H1 (cell line): ENCODE measurements around the gene ITPKC. TPM values are rescaled to one million over a fixed set of nuclear protein-coding genes. Genes with fewer than 3 reads are reported as not detected.

Experiments used
- CTCF ChIA-PET: fragments of 300-600 bp; sonication (Branson Sonifier 250); formaldehyde crosslinking; loops from one replicate; lab custom pipeline; 2021; ENCODE audit not compliant: partially characterized antibody; lab: Charles Lee
- POLR2A ChIA-PET: fragments of 300-600 bp; sonication (Branson Sonifier 250); formaldehyde crosslinking; loops from one replicate; lab custom pipeline; 2021; ENCODE audit warnings: inconsistent platforms; ENCODE audit not compliant: partially characterized antibody; lab: Charles Lee
- DNase-seq, 2 experiments: peaks; one replicate each; pipeline versions ENCODE4 v3.0.0 to v3.0.0-alpha.2; 2010 to 2022; ENCODE audit warnings: low spot score in 2 of 2, low read depth in 1 of 2, mixed read lengths in 1 of 2
- FAIRE-seq: peaks from 2 replicates; lab custom pipeline; 2011; peaks lifted over from hg19 to GRCh38; lab: Jason Lieb, UNC
- H2AFZ ChIP-seq: 2 replicates; pipeline ENCODE4 v1.8.1; 2012; ENCODE audit warnings: low read length, inconsistent platforms
- H2AK5ac ChIP-seq: 2 replicates; pipeline ENCODE4 v1.6.1; 2013; ENCODE audit warnings: low read depth, low read length
- H2BK120ac ChIP-seq: replicated peaks from 2 replicates; pipeline ENCODE3; 2013; ENCODE audit warnings: low read depth, low read length, inconsistent platforms
- H2BK12ac ChIP-seq: 2 replicates; pipeline ENCODE4 v1.6.1; 2013; ENCODE audit warnings: low read depth, low read length
- H2BK15ac ChIP-seq: 2 replicates; pipeline ENCODE4 v1.6.1; 2013; ENCODE audit warnings: low read length
- H2BK20ac ChIP-seq: 2 replicates; pipeline ENCODE4 v1.6.1; 2013; ENCODE audit warnings: low read length
- H2BK5ac ChIP-seq: 2 replicates; pipeline ENCODE4 v1.6.1; 2013; ENCODE audit warnings: low read depth, low read length
- H3K14ac ChIP-seq: 2 replicates; pipeline ENCODE4 v1.6.1; 2013; ENCODE audit warnings: inconsistent platforms; ENCODE audit not compliant: insufficient read length
- H3K18ac ChIP-seq: 2 replicates; pipeline ENCODE4 v1.6.1; 2013; ENCODE audit warnings: low read length; ENCODE audit errors: extremely low read depth
- H3K23ac ChIP-seq: 2 replicates; pipeline ENCODE4 v1.6.1; 2013; ENCODE audit warnings: inconsistent platforms; ENCODE audit not compliant: insufficient read length
- H3K23me2 ChIP-seq: 2 replicates; pipeline ENCODE4 v1.6.1; 2013; ENCODE audit warnings: low read depth, low read length
- H3K27ac ChIP-seq: 2 replicates; pipeline ENCODE4 v1.6.1; 2011; ENCODE audit warnings: low read depth, low read length, inconsistent platforms
- H3K27me3 ChIP-seq, 4 experiments: replicated peaks in 1 of 4; 1 replicate in 1 of 4; 2 replicates in 3 of 4; pipeline versions ENCODE4 v1.6.1 to v1.8.1; 2011 to 2013; ENCODE audit warnings: low read length in 3 of 4, mild to moderate bottlenecking in 3 of 4, inconsistent platforms in 2 of 4, mixed read lengths in 2 of 4, moderate library complexity in 1 of 4; ENCODE audit not compliant: control insufficient read depth in 3 of 4, insufficient read depth in 3 of 4; ENCODE audit errors: extremely low read depth in 1 of 4
- H3K36me3 ChIP-seq, 4 experiments: 2 replicates each; pipeline versions ENCODE4 v1.6.1 to v1.8.1; 2011 to 2013; ENCODE audit warnings: mild to moderate bottlenecking in 4 of 4, low read length in 3 of 4, moderate library complexity in 2 of 4, control low read depth in 1 of 4, inconsistent platforms in 1 of 4; ENCODE audit not compliant: insufficient read depth in 4 of 4, control insufficient read depth in 2 of 4
- H3K4ac ChIP-seq: replicated peaks from 2 replicates; pipeline ENCODE3; 2013; ENCODE audit warnings: low read length, low read depth, mixed read lengths, inconsistent platforms; ENCODE audit not compliant: insufficient read length
- H3K4me1 ChIP-seq, 4 experiments: replicated peaks in 1 of 4; 1 replicate in 1 of 4; 2 replicates in 3 of 4; pipeline versions ENCODE4 v1.6.1 to v1.8.1; 2011 to 2013; ENCODE audit warnings: low read length in 3 of 4, inconsistent platforms in 2 of 4, mixed read lengths in 1 of 4; ENCODE audit not compliant: insufficient read depth in 4 of 4, control insufficient read depth in 3 of 4
- H3K4me2 ChIP-seq, 2 experiments: 2 replicates each; pipeline versions ENCODE4 v1.6.1 to v1.8.1; 2011 to 2013; ENCODE audit warnings: low read depth in 2 of 2, low read length in 2 of 2, control low read depth in 1 of 2, inconsistent platforms in 1 of 2, mild to moderate bottlenecking in 1 of 2; ENCODE audit not compliant: insufficient read depth in 1 of 2
- H3K4me3 ChIP-seq, 4 experiments: fragments of 200-600, 300-600 bp in 1 of 4; sonication (generic), shearing (Covaris generic), sonication (Bioruptor Twin) in 1 of 4; 2 replicates each; pipeline versions ENCODE4 v1.5.1 to v1.8.1; 2011 to 2016; ENCODE audit warnings: low read length in 4 of 4, low read depth in 3 of 4, control low read depth in 2 of 4, inconsistent platforms in 2 of 4, mild to moderate bottlenecking in 2 of 4, mixed read lengths in 1 of 4, moderate library complexity in 1 of 4; ENCODE audit not compliant: insufficient read depth in 2 of 4; ENCODE audit errors: extremely low read depth in 1 of 4
- H3K56ac ChIP-seq: replicated peaks from 2 replicates; pipeline ENCODE3; 2013; ENCODE audit warnings: low read depth, mild to moderate bottlenecking, mixed read lengths, low read length, inconsistent platforms; ENCODE audit not compliant: insufficient read length
- H3K79me1 ChIP-seq: 2 replicates; pipeline ENCODE4 v1.6.1; 2013; ENCODE audit warnings: low read depth, low read length, control low read depth
- H3K79me2 ChIP-seq, 2 experiments: 2 replicates each; pipeline versions ENCODE4 v1.6.1 to v1.8.1; 2012 to 2013; ENCODE audit warnings: low read length in 2 of 2, mild to moderate bottlenecking in 2 of 2, inconsistent platforms in 1 of 2; ENCODE audit not compliant: insufficient read depth in 2 of 2, control insufficient read depth in 1 of 2
- H3K9ac ChIP-seq, 4 experiments: replicated peaks in 1 of 4; 1 replicate in 1 of 4; 2 replicates in 3 of 4; pipeline versions ENCODE4 v1.6.1 to v1.8.1; 2011 to 2013; ENCODE audit warnings: low read depth in 3 of 4, low read length in 3 of 4, control low read depth in 2 of 4, mild to moderate bottlenecking in 2 of 4, moderate library complexity in 2 of 4, inconsistent platforms in 1 of 4; ENCODE audit errors: extremely low read depth in 1 of 4
- H3K9me3 ChIP-seq, 2 experiments: 2 replicates each; pipeline versions ENCODE4 v1.6.1 to v1.8.1; 2012 to 2013; ENCODE audit warnings: mild to moderate bottlenecking in 2 of 2, moderate library complexity in 2 of 2, control low read depth in 1 of 2, inconsistent platforms in 1 of 2, low read depth in 1 of 2, low read length in 1 of 2, mixed read lengths in 1 of 2; ENCODE audit not compliant: insufficient read depth in 2 of 2
- H4K20me1 ChIP-seq, 2 experiments: replicated peaks in 1 of 2; 2 replicates each; pipeline versions ENCODE3 to v1.8.1; 2011 to 2013; ENCODE audit warnings: inconsistent platforms in 2 of 2, low read length in 2 of 2, mild to moderate bottlenecking in 1 of 2; ENCODE audit not compliant: insufficient read depth in 2 of 2, control insufficient read depth in 1 of 2
- H4K5ac ChIP-seq: 2 replicates; pipeline ENCODE4 v1.6.1; 2013; ENCODE audit warnings: low read length, low read depth, mixed read lengths, inconsistent platforms; ENCODE audit not compliant: insufficient read length
- H4K8ac ChIP-seq: 2 replicates; pipeline ENCODE4 v1.8.0; 2013; ENCODE audit warnings: mild to moderate bottlenecking, moderate library complexity, low read length, inconsistent platforms; ENCODE audit not compliant: insufficient read depth; ENCODE audit errors: extremely low read depth
- H4K91ac ChIP-seq: replicated peaks from 2 replicates; pipeline ENCODE3; 2013; ENCODE audit warnings: low read length, mixed read lengths, inconsistent platforms; ENCODE audit not compliant: insufficient read length
- GABPA ChIP-seq: IDR thresholded peaks from 2 replicates; pipeline ENCODE4 v1.6.1; 2011; ENCODE audit warnings: mild to moderate bottlenecking, low read length, moderate library complexity, borderline replicate concordance; ENCODE audit not compliant: insufficient read depth
- RAD21 ChIP-seq, 2 experiments: IDR thresholded peaks in 1 of 2; conservative IDR thresholded peaks in 1 of 2; 2 replicates each; pipeline ENCODE4 v1.6.1; 2011; ENCODE audit warnings: low read depth in 2 of 2, low read length in 2 of 2, improper control_type of control experiment in 1 of 2, inconsistent platforms in 1 of 2, mild to moderate bottlenecking in 1 of 2, moderate library complexity in 1 of 2
- WGBS, 2 experiments: shearing (Covaris generic) in 1 of 2; methylation state at CpG; one replicate each; pipeline versions ENCODE4 v1.1.6 to v1.1.7; 2013 to 2015; ENCODE audit warnings: low lambda C conversion rate in 2 of 2, mixed read lengths in 2 of 2, inconsistent platforms in 1 of 2, low coverage in 1 of 2, missing lambda C conversion rate in 1 of 2; ENCODE audit not compliant: insufficient replicate concordance in 2 of 2, insufficient coverage in 1 of 2, insufficient read length in 1 of 2; ENCODE audit errors: extremely low coverage in 1 of 2, missing lambda C conversion rate in 1 of 2; 5-methylcytosine and 5-hydroxymethylcytosine counted together
- polyA plus RNA-seq, 7 experiments: library from polyadenylated mRNA; depleted of rRNA in 3 of 7; stranded (reverse) in 5 of 7; unstranded in 2 of 7; fragments of >200 nt in 5 of 7; fragments of 200-250 nt in 2 of 7; gene quantifications; 1 replicate in 5 of 7; 2 replicates in 1 of 7; 4 replicates in 1 of 7; pipeline versions ENCODE4 v1.2.1 to v1.2.3, GENCODE V29; 2011 to 2013; ENCODE audit warnings: missing spikeins in 2 of 7, mixed read lengths in 2 of 7
- total RNA-seq: library from RNA; stranded (reverse); fragmentation: NEBNext Ultra II Directional; extraction: Animal tissue kit (Norgen Biotek cat#: 25700); gene quantifications from 2 replicates; pipeline ENCODE4 v1.2.1, GENCODE V29; 2021

Gene ITPKC
- total and polyA plus RNA-seq, 2 of the 8 experiments (the other 6 are each of a cell fraction or from before 2014, with no cell fraction given) = 5.2 to 8.9 TPM

DNA sequence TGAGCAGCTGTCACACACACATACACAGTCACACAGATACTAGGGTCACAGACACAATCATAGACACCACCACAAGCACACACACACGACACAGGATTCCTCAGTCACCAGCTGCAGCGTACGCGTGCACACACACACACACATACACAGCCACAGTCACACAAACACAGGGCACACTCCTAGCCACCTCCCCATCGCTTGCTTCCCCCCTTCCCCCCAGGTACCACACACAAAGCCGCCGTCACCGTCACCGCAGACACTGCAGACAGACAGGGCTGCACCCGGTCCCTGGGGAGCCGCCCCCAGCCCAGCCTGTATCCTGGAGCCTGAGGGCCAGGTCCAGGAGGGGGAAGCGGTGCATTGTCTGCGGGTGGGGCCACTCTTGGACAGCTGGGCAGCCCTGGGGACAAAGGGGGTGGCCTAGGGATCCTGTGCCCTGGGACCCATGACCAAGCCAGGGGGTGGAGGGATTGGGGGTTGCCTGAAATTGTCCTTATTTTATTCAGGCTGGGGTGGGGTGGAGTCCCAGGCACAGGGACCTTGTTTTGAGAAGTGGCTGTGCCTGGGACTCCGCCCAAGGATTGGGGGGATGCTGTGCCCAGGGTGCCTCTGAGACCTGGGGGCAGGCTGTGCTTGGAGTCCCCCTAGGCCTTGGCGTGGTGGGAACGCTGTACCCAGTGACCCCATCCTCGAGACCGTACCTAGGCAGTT lies 27.4 kb upstream of the ITPKC start:
- Histone ChIP-seq H4K20me1 (peaks cover 6 to 21% of the 10 kb centered on the region in 2 experiments), H2AK5ac (peak overlapping the region; percentile 75; the same call in 1 of the 2 replicates), H3K27me3 (no peaks in the 10 kb centered on the region), H3K27ac (no peak overlapping the region), H4K91ac (peak overlapping the region; percentile 14), H3K9me3 (no peaks in the 10 kb centered on the region), H2AFZ (no peak overlapping the region), H3K79me2 (peaks cover 0 to 21% of the 10 kb centered on the region in 2 experiments; a peak in 3 of 4 replicates), H3K23ac (no peak overlapping the region), H2BK15ac (peak overlapping the region; percentile 61; the same call in 1 of the 2 replicates), H3K4ac (no peak overlapping the region), H2BK20ac (no peak overlapping the region), H3K56ac (no peak overlapping the region), H3K4me1 (peaks cover 0 to 25% (median 15%) of the 10 kb centered on the region in 4 experiments; a peak in 6 of 7 replicates), H4K8ac (peak overlapping the region; percentile 7; the same call in 1 of the 2 replicates), H3K4me3 (peak overlapping the region; percentile 54 to 76 (median 70)), H3K23me2 (peaks cover 16% of the 10 kb centered on the region), H2BK12ac (peak overlapping the region; percentile 88; the same call in 1 of the 2 replicates), H2BK120ac (no peak overlapping the region), H3K14ac (no peak overlapping the region), H3K18ac (peak overlapping the region; percentile 71; the same call in 1 of the 2 replicates), H3K4me2 (peak overlapping the region; percentile 94 to 98), H3K36me3 (peaks cover 0 to 22% (median 10%) of the 10 kb centered on the region in 4 experiments; a peak in 5 of 8 replicates), H3K79me1 (peaks cover 12% of the 10 kb centered on the region), H4K5ac (peak overlapping the region; percentile 65), H2BK5ac (0 out of 2 replicates have a peak overlapping the region, but pooled peaks have one; percentile 40), H3K9ac (peak overlapping the region; percentile 46 to 80 (median 71))
- DNase-seq (peak in 1 of 2 experiments; percentile 58), FAIRE-seq (no peak)
- WGBS, 2 experiments = 41% methylated on average over 18 of the region's 18 CpGs; no CpG with 5 or more reads in 1 of the 2 experiments
- CTCF ChIA-PET = interaction anchor here (0.7 to 0.9 kb wide), 2 partner anchors 9 to 26 kb away, joined by 3 read pairs; no protein-coding TSS in a partner anchor
- POLR2A ChIA-PET = interaction anchor here (1.2 kb wide), 1 partner anchor 9 kb away, joined by 4 read pairs; no protein-coding TSS in a partner anchor
- no peak for TF ChIP-seq RAD21 (IDR thresholded peaks at IDR 0.05 in 1 of 2, conservative IDR thresholded peaks at IDR 0.05 in 1 of 2; ENCODE audit: low read depth in 2 of 2, low read length in 2 of 2)
- TF ChIP-seq GABPA = no peak
